Keratinocyte (primary cell): Measurements from ENCODE around the gene CACNA1C.

ENCODE experiments used
- CTCF ChIP-seq, 3 experiments: IDR thresholded peaks in 1 of 3; conservative IDR thresholded peaks in 1 of 3; optimal IDR thresholded peaks in 1 of 3; 2 replicates in 2 of 3; 3 replicates in 1 of 3; pipeline versions ENCODE3 to v1.5.1; 2011; ENCODE audit warnings: low read length in 3 of 3, mild to moderate bottlenecking in 3 of 3, moderate library complexity in 2 of 3, control low read depth in 1 of 3, inconsistent platforms in 1 of 3; ENCODE audit not compliant: insufficient read depth in 2 of 3; ENCODE audit errors: extremely low read depth in 1 of 3
- EZH2 ChIP-seq: IDR thresholded peaks from one replicate; pipeline ENCODE4 v1.6.1; 2012; ENCODE audit warnings: inconsistent platforms, mild to moderate bottlenecking, low read length, moderate library complexity

DNA sequence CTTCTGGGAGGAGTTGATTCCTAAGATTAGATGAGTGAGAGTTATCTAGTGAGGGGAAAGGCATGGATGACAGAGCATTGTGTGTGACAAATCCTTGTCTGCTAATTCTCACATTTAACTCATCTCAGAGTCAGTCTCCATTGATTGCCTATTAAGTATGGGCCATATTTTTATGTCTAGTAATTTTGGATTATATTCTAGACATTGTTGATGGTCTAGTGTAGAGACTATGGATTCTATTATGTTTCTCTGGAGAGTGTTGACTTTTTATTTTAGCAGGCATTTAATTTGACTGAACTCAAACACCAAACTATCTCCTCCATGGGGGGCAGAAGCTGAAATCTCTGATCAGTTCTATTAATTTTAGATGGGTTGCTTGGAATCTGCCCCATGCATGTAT, 114.4 kb downstream of the CACNA1C start:
- TF ChIP-seq CTCF (optimal IDR thresholded peaks at IDR 0.05 in 1 of 3, IDR thresholded peaks at IDR 0.05 in 1 of 3, conservative IDR thresholded peaks at IDR 0.05 in 1 of 3; ENCODE audit: extremely low read depth in 1 of 3, insufficient read depth in 2 of 3, low read length in 3 of 3) (no peak), EZH2 (no peak)
